Central memory CD8-positive, alpha-beta T cell (primary cell): Measurements from ENCODE around the gene MAK.

Experiments
- ATAC-seq: fragments of 150-1000 bp; cut with Tn5 transposase; replicated peaks from 2 replicates; pipeline ENCODE4 v1.10.0; 2022; ENCODE audit warnings: mild to moderate bottlenecking, moderate FRiP score, moderate number of reproducible peaks; ENCODE audit not compliant: poor library complexity, severe bottlenecking; ENCODE audit errors: extremely low read depth
- DNase-seq, 2 donors: peaks; one replicate each; pipeline ENCODE4 v3.0.0; 2021; ENCODE audit warnings: low spot score in 2 of 2
- H3K27ac Mint-ChIP-seq: one replicate; pipeline ENCODE4 v1.8.0; 2022; ENCODE audit warnings: low read depth, mild to moderate bottlenecking, moderate library complexity, mixed read lengths
- H3K27me3 Mint-ChIP-seq: one replicate; pipeline ENCODE4 v1.8.0; 2022; ENCODE audit warnings: mixed read lengths
- H3K36me3 Mint-ChIP-seq: one replicate; pipeline ENCODE4 v1.8.0; 2022; ENCODE audit warnings: mild to moderate bottlenecking, moderate library complexity, mixed read lengths; ENCODE audit not compliant: insufficient read depth
- H3K4me1 Mint-ChIP-seq: one replicate; pipeline ENCODE4 v1.8.0; 2022; ENCODE audit warnings: mixed read lengths
- H3K4me3 Mint-ChIP-seq: one replicate; pipeline ENCODE4 v1.8.0; 2022; ENCODE audit warnings: mild to moderate bottlenecking, moderate library complexity, mixed read lengths
- H3K9me3 Mint-ChIP-seq: one replicate; pipeline ENCODE4 v1.8.0; 2022; ENCODE audit warnings: mixed read lengths

Gene MAK

DNA sequence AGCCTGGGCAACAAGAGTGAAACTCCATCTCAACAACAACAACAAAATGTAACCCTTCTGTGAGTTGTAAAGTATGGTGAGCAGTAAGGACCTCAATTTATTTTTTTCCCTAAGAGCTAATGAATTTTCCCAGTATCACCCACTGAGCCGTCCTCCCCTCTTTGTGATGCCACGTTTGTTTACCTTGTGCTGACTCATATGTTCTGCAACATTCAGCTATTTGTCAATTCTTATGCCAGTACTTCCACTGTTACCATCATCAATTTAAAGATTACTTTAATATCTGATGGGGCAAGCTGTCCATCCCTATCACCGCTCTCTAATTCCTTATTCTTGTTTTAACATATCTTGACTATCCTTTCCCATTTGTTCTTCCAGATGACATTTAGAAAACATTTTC lies 37.5 kb downstream of the MAK start:
- Mint-ChIP-seq H3K9me3 (no peaks in the 10 kb centered on the region), H3K36me3 (no peaks in the 10 kb centered on the region), H3K4me3 (no peak overlapping the region), H3K4me1 (no peaks in the 10 kb centered on the region), H3K27me3 (no peaks in the 10 kb centered on the region), H3K27ac (no peak overlapping the region)
- ATAC-seq (no peak), DNase-seq (no peak)

DNA sequence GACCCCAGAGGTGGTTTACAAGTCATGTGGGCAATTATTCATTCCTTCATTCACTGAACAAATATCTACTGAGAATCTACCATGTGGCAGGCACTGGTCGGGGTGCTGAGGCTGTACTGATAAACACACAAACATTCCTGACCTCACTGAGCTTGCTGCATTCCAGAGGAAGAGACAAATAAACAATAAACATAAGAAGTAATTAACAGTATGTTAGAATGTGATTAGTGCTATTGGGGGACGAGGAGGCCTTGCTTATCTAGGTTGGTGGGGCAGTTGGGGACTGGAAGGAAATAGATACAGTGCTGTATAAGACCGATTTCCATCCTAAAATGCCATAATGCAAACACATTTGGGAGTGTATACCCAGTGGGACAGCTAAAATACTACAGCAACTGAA lies 44.1 kb downstream of the MAK start:
- H3K9me3 Mint-ChIP-seq = no peaks in the 10 kb centered on the region
- no peak for ATAC-seq
- peaks cover 11% of the 10 kb centered on the region for H3K4me1 Mint-ChIP-seq
- H3K27ac Mint-ChIP-seq = no peak overlapping the region
- no peaks in the 10 kb centered on the region for H3K27me3 Mint-ChIP-seq
- H3K4me3 Mint-ChIP-seq = no peak overlapping the region
- H3K36me3 Mint-ChIP-seq = no peaks in the 10 kb centered on the region
- no peak for DNase-seq

GRCh38 chr6:10793695-10794094 lies 44.6 kb downstream of the MAK start:
- Mint-ChIP-seq H3K9me3 (no peaks in the 10 kb centered on the region), H3K36me3 (no peaks in the 10 kb centered on the region), H3K27ac (no peak overlapping the region), H3K4me1 (peaks cover 11% of the 10 kb centered on the region), H3K27me3 (no peaks in the 10 kb centered on the region), H3K4me3 (no peak overlapping the region)
- no peak for DNase-seq
- no peak for ATAC-seq

DNA sequence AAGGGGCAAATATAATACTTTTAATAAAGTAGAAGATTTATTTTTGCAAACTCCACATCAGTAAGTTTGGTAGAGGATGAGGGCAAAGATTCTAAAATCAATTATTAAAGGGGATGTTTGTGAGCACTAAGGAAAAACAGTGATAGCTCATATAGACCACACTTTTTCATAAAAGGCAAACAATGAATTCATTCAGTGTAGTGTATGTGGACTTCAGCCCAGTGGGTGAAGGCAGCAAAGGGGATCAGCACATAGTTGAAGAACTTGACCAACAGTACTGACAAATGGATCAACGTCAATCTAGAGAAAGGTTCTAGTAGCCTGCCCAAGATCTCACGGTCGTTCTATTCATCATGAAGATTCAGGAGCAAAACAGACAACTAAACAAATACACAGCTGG lies 45.3 kb downstream of the MAK start:
- no peak overlapping the region for H3K27ac Mint-ChIP-seq
- H3K36me3 Mint-ChIP-seq = peaks cover 2% of the 10 kb centered on the region
- no peaks in the 10 kb centered on the region for H3K9me3 Mint-ChIP-seq
- no peak overlapping the region for H3K4me3 Mint-ChIP-seq
- peaks cover 11% of the 10 kb centered on the region for H3K4me1 Mint-ChIP-seq
- H3K27me3 Mint-ChIP-seq = no peaks in the 10 kb centered on the region
- no peak for ATAC-seq
- no peak for DNase-seq

GRCh38 chr6:10792101-10792500 lies 46.2 kb downstream of the MAK start:
- ATAC-seq (no peak), DNase-seq (no peak)
- no peak overlapping the region for H3K4me3 Mint-ChIP-seq
- peaks cover 2% of the 10 kb centered on the region for H3K36me3 Mint-ChIP-seq
- H3K9me3 Mint-ChIP-seq = no peaks in the 10 kb centered on the region
- no peak overlapping the region for H3K27ac Mint-ChIP-seq
- H3K27me3 Mint-ChIP-seq = no peaks in the 10 kb centered on the region
- H3K4me1 Mint-ChIP-seq = peaks cover 11% of the 10 kb centered on the region

- ATAC-seq = no peak
- Mint-ChIP-seq H3K27me3 (no peaks in the 10 kb centered on the region), H3K27ac (no peak overlapping the region), H3K4me3 (no peak overlapping the region), H3K4me1 (peaks cover 11% of the 10 kb centered on the region), H3K9me3 (no peaks in the 10 kb centered on the region), H3K36me3 (peaks cover 2% of the 10 kb centered on the region)
- no peak for DNase-seq
Observed at GRCh38 chr6:10791673-10792072, 46.7 kb downstream of the MAK start.

DNA sequence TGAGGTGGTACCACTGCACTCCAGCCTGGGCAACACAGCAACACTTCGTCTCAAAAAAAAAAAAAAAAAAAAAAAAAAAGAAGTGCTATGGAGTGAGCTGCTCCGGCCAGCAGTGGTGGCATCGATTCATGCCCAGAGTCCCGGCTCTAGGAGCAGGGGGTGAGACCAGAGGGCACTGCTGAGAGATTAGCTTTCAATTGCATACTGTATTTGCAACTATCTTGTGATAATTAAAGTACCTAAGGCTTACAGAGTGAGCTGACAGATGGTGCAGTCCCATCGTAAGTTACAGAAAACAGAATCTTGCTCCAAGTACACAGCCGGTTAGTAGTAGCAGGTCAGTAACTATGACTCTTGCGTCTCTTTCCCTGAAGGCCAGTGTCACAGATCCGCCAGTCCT lies 59.3 kb downstream of the MAK start:
- DNase-seq (no peak), ATAC-seq (no peak)
- Mint-ChIP-seq H3K27me3 (no peaks in the 10 kb centered on the region), H3K36me3 (peaks cover 5% of the 10 kb centered on the region), H3K9me3 (no peaks in the 10 kb centered on the region), H3K4me3 (no peak overlapping the region), H3K4me1 (no peaks in the 10 kb centered on the region), H3K27ac (no peak overlapping the region)

GRCh38 chr6:10778230-10778629 lies 60.1 kb downstream of the MAK start:
- no peaks in the 10 kb centered on the region for H3K4me1 Mint-ChIP-seq
- DNase-seq (no peak), ATAC-seq (no peak)
- H3K9me3 Mint-ChIP-seq = no peaks in the 10 kb centered on the region
- no peak overlapping the region for H3K27ac Mint-ChIP-seq
- H3K36me3 Mint-ChIP-seq = peaks cover 5% of the 10 kb centered on the region
- H3K4me3 Mint-ChIP-seq = no peak overlapping the region
- H3K27me3 Mint-ChIP-seq = no peaks in the 10 kb centered on the region

GRCh38 chr6:10771371-10771894 lies 66.9 kb downstream of the MAK start:
- DNase-seq = no peak
- Mint-ChIP-seq H3K27me3 (no peaks in the 10 kb centered on the region), H3K27ac (no peak overlapping the region), H3K4me1 (no peaks in the 10 kb centered on the region), H3K9me3 (no peaks in the 10 kb centered on the region), H3K36me3 (peaks cover 6% of the 10 kb centered on the region), H3K4me3 (no peak overlapping the region)
- ATAC-seq = no peak

DNA sequence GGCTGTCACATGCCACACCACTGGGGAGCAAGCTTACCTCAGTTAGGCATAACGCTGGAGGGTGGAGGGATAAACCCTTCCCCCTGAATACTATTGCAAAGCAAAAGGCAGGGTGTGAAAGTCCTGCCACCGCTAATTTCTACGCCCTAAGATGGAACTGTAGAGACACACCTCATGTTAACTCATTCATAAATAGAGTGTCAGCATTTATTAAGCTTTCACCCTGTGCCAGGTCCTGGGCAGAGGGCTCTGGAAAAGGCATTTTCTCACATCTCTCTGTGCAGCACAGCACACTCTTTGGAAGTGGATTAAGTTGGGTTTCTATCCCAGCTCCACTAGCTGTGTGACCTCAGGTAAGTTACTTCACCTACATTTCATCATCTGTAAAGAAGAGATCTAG lies 68.9 kb downstream of the MAK start:
- Mint-ChIP-seq H3K27ac (no peak overlapping the region), H3K4me3 (no peak overlapping the region), H3K9me3 (no peaks in the 10 kb centered on the region), H3K36me3 (peaks cover 4% of the 10 kb centered on the region), H3K27me3 (no peaks in the 10 kb centered on the region), H3K4me1 (no peaks in the 10 kb centered on the region)
- no peak for ATAC-seq
- no peak for DNase-seq

DNA sequence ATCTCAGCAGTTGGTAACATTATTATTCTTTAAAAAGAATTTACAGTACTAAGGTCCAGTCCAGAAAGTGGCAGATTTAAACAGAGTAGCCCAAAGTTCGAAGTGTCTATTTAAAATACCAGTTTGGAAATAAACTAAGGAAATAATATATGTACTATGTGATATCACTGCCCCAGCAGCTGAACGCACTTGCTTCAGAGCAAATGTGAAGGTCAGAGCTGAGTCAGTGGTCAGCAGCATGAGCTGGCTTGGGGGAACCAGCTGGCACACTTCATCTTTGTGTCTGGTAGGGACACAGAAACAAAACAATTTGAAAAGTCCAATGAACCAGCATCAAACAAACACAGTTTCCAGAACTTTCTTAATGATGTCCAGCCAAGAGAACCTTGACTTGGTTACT lies 75.3 kb downstream of the MAK start:
- H3K4me1 Mint-ChIP-seq = peaks cover 5% of the 10 kb centered on the region
- no peaks in the 10 kb centered on the region for H3K27me3 Mint-ChIP-seq
- peaks cover 5% of the 10 kb centered on the region for H3K36me3 Mint-ChIP-seq
- DNase-seq (no peak), ATAC-seq (no peak)
- H3K9me3 Mint-ChIP-seq = no peaks in the 10 kb centered on the region
- H3K27ac Mint-ChIP-seq = no peak overlapping the region
- H3K4me3 Mint-ChIP-seq = no peak overlapping the region

DNA sequence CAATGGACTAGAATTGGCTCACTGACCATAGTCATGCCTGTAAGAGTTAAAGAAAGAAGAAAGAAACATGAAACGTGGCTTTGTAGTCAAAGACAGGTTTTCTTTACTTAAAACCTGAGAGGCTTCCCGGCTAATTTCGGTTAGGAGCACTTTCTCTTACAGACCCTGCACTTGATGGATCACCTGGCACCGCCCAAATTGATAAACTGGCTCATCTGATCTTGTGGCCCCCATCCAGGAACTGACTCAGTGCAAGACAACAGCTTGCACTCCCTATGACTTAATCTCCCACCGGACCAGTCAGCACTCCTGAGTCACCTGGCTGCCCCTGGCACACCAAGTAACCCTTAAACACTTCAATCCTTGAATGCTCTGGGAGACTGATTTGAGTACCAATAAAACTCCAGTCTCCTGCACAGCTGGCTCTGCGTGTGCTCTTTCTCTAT lies 78.4 kb downstream of the MAK start:
- DNase-seq (no peak), ATAC-seq (no peak)
- no peaks in the 10 kb centered on the region for H3K27me3 Mint-ChIP-seq
- H3K36me3 Mint-ChIP-seq = peaks cover 20% of the 10 kb centered on the region
- peaks cover 11% of the 10 kb centered on the region for H3K4me1 Mint-ChIP-seq
- no peak overlapping the region for H3K4me3 Mint-ChIP-seq
- H3K9me3 Mint-ChIP-seq = no peaks in the 10 kb centered on the region
- H3K27ac Mint-ChIP-seq = no peak overlapping the region

GRCh38 chr6:10759312-10759839 lies 79.0 kb downstream of the MAK start:
- peaks cover 16% of the 10 kb centered on the region for H3K4me1 Mint-ChIP-seq
- H3K9me3 Mint-ChIP-seq = no peaks in the 10 kb centered on the region
- H3K27me3 Mint-ChIP-seq = no peaks in the 10 kb centered on the region
- peaks cover 24% of the 10 kb centered on the region for H3K36me3 Mint-ChIP-seq
- H3K27ac Mint-ChIP-seq = no peak overlapping the region
- no peak overlapping the region for H3K4me3 Mint-ChIP-seq
- no peak for ATAC-seq
- no peak for DNase-seq

- no peak for ATAC-seq
- Mint-ChIP-seq H3K4me3 (no peak overlapping the region), H3K36me3 (peaks cover 32% of the 10 kb centered on the region), H3K27ac (no peak overlapping the region), H3K27me3 (no peaks in the 10 kb centered on the region), H3K4me1 (peaks cover 42% of the 10 kb centered on the region), H3K9me3 (no peaks in the 10 kb centered on the region)
- DNase-seq = no peak
Observed at GRCh38 chr6:10756085-10756484, 82.3 kb downstream of the MAK start.
